GM19395 (cell line): Measurements from ENCODE around the gene HK1.

Experiments used
- ATAC-seq: cut with Tn5 transposase; IDR thresholded peaks from one replicate; pipeline ENCODE4 v1.9.1; 2021; ENCODE audit warnings: mild to moderate bottlenecking, moderate library complexity; ENCODE audit not compliant: unreplicated experiment

HK1 gene

DNA sequence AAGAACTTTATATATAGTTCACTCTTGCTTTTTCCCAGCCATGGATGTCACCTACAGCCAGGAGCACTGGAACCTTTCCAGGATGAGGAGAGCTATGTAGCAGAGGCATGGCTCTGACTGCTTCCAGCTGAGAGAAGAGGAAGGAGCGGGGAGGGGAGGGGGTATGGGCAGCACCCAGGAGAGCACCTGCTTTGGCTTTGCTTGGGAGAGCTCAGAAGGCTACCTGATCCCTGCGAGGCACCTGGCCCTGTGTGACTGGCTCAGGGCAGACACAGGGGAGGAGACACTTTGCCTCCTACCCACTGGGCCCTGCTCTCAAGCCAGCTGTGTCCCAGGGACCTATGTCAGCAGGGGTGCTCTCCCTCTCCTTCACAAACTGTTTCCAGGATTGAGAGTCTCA is 67.1 kb downstream of the HK1 start:
- ATAC-seq = no peak

DNA sequence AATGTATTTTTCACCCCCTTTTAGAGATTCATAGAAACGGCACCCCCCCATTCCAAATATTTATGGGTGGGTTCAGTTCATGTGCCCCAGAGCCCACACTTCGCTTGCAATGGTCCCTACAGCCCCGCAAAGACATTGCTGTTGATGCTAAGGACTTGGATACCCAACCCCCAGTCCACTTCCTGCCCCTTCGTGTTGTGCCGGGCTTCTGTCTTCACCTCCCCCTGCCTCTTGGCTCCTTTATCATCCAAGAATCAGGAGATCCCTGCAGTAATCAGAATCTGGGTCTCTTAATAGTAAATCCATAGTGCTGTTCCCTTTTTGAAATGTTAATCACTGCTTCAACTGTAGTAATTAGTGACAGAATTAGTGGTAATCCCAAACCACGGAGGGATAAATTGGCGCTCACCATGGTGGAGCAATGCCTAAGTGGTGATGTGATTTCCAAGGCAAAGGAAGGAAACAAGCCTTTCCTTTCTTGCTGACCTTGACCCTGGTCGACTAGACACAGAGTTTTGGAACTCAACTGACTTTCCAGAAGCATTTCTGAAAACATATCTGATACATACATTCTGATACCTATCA is 67.7 kb downstream of the HK1 start:
- ATAC-seq = no peak

DNA sequence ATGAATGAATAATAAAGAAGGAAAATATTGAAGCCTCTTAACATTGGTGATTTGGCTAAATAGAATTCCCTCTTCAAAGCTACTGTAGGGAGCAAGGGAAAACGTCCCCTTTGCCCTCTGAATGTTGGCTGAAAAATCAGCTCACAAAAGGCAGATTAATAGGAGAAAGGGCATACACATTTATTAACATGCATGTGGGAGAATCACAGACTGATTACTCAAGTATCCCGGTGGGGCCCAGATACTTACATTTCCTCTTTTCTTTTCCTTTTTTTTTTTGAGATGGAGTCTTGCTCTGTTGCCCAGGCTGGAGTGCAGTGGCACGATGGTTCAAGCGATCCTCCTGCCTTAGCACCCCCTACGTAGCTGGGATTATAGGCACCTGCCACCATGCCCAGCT is 68.5 kb downstream of the HK1 start:
- no peak for ATAC-seq

- ATAC-seq = no peak
Observed at GRCh38 chr10:69348816-69349541, 70.7 kb downstream of the HK1 start.

DNA sequence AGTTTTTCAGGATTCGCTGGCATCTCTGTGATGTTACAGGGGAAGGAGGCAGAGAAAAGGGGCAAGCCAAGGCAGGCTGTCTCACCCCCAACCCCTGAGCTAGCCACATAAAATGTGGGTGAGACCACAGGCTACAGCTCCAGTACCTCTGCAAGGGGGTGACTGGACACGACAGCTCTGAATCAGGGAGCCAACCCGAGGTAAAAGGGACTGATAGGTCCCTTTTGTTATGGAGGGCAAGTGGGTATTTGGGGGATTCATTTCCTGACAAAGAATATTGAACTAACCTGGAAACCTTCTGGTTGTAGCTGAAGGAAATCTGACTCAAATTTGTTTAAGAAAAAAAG is 71.2 kb downstream of the HK1 start:
- no peak for ATAC-seq

GRCh38 chr10:69351589-69351988 is 73.3 kb downstream of the HK1 start:
- ATAC-seq = no peak

DNA sequence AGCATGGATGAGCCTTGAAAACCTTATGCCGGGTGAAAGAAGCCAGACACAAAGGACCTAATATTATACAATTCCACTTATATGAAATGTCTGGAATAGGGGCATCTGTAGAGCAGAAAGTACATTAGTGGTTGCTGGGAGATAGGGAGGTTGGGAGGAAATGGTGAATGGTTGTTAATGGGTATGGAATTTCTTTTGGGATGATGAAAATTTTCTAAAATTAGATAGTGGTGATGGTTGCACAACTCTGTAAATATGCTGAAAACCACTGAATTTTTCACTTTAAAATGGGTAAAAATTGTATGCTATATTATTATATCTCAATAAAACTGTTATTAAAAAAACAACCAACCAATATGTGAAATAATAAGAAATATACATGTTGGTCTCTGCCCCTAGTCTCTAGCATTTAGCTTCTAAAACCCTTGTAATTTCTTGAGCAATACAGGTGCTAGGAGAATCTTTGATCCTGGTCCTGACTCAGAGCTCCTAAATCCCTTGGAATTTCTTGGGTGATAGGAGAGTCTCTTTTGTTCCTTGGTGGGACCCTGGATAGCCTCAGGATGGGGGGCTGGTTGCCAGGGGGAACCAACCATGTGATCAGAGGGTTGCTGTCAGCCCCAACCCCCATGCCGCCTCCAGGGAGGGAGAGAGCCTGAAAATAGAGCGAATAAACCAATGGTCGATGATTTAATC is 74.4 kb downstream of the HK1 start:
- no peak for ATAC-seq

DNA sequence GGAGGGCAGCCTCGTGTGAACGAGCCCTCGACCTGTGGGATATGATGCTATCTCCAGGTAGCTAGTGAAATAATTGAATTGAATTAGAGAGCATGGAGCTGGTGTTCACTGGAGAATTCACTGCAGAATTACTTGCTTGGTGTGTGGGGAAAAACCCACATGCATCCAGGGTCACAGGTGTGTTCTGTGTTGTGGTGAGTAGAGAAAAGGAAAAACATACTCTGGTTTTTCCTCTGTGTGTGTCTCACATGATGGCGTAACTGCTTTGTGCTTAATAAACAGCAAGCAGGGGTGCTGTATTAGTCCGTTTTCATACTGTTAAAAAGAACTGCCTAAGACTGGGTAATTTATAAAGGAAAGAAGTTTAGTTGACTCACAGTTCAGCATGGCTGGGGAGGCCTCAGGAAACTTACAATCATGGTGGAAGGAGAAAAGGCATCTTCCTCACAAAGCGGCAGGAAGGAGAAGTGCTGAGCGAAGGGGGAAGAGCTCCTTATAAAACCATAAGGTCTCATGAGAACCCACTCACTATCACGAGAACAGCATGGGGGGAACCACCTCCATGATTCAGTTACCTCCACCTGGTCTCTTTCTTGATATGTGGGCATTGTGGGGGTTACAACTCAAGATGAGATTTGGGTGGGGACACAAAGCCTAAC is 75.8 kb downstream of the HK1 start:
- ATAC-seq = no peak

- no peak for ATAC-seq
Observed at GRCh38 chr10:69356187-69356586, 77.9 kb downstream of the HK1 start.

- ATAC-seq = no peak
Observed at GRCh38 chr10:69358148-69358795, 80.0 kb downstream of the HK1 start.

GRCh38 chr10:69359148-69359547 is 80.9 kb downstream of the HK1 start:
- no peak for ATAC-seq

- ATAC-seq = no peak
Observed at GRCh38 chr10:69359594-69359993, 81.3 kb downstream of the HK1 start.

DNA sequence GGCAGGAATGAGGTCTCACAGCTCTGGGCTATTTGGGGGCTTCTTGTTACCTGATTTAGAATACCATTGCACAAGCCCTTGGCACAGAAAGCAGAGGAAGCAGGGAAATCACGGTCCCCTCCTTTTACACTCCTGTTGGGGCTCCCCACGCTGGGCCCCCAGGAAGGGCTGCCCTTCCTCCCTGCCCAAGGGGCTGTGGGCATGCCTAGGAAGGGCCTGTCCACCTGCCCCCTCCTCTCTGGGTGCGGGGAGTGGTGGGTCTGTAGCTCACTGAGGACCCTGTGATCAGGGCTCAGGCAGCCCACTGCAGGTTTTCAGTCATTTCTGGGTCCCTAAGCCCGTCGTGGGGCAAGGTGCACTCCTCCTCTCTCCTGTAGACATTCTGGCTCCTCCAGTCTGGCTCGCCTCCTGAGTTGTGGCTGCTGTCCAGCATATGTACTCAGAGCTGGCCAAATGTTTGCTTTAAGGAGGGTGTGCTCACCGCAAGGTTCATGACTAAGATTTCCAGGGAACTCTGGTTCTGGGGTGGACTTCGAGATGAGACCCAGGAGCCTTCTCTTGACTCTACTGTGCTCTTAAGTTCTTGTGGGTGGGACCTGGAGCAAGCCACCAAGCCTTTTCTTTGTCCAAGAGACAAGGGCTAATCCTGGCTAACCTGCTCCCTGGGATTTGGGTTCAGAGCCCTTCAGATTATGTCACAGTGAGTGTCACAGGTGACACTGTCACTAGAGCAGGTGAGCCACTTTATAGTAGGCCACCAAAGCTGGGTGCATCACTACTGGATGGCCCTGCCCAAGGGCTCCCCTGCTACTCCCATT is 82.4 kb downstream of the HK1 start:
- ATAC-seq = no peak

DNA sequence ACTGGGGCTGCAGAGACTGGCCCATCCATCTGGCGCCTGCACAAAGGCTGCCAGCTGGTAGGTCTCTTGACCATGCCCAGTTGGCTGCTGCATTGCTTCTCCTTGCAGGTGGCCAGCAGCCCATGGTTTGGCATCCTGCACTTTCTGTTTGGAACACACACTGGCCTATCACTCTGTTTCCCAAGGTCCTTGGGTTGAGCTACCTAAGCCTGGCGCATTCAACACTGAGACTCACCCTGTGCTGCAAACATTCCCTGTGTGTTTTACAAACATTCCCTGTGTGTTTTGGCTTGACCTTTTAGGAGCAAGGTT is 83.0 kb downstream of the HK1 start:
- ATAC-seq = no peak

GRCh38 chr10:69362471-69362954 is 84.2 kb downstream of the HK1 start:
- ATAC-seq = no peak

DNA sequence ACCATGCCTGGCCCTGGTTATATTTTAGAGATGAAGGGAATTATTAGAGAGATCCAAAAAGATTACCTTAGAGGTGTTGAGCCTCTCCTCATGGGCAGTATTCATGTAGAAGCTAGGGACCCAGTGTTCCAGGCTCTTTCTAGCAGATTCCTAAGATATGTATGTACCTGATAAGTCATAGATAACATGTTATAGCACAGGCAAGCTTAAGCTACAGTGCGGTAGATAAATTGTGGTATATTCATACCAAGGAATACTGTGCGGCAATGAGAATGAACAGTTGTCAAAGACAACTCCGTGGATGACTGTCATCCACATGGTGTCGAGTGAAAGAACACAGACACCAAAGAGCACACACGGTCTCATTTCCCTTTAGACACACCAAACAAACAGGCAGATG is 85.4 kb downstream of the HK1 start:
- ATAC-seq = no peak

- no peak for ATAC-seq
Observed at GRCh38 chr10:69364232-69364940, 86.1 kb downstream of the HK1 start.

GRCh38 chr10:69366738-69367137 is 88.4 kb downstream of the HK1 start:
- no peak for ATAC-seq

DNA sequence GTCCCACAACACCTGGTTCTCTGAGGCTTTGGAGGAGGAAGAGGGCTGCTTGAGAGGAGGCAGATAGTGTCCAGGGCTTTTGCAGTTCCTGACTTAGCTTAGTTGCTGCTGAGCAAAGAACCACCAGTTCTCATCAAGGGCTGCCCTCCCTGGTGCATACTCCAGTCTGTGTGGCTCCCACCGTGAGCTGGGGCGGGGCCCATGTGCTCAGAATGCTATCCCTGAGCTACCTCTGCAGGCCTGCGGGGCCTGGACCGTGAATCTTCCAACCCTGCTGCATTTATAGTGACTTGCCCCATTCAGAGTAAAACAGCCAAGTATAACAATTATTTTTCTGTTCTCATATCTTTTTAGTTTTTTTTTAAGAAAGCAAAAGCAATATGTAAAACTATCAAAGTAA is 89.2 kb downstream of the HK1 start:
- no peak for ATAC-seq
